HG03342 (cell line): ENCODE data around the gene PROSER3.

Experiments used
- ATAC-seq: cut with Tn5 transposase; IDR thresholded peaks from one replicate; pipeline ENCODE4 v1.9.1; 2021; ENCODE audit warnings: mild to moderate bottlenecking, moderate library complexity; ENCODE audit not compliant: unreplicated experiment

The PROSER3 gene

GRCh38 chr19:35816262-35816661 is 58.3 kb downstream of the PROSER3 start:
- no peak for ATAC-seq

DNA sequence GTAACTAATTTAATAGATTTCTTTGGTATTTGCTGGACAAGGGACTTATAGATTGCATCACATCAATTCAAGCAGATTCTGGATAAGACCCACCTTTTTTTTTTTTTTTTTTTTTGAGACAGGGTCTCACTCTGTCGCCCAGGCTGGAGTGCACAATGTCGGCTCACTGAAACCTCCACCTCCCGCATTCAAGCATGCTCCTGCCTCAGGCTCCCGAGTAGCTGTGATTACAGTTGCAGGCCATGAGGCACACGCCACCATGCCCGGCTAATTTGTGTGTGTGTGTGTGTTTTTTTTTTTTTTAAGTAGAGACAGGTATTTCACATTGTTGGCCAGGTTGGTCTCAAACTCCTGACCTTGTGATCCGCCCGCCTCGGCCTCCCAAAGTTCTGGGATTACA is 58.9 kb downstream of the PROSER3 start:
- no peak for ATAC-seq

DNA sequence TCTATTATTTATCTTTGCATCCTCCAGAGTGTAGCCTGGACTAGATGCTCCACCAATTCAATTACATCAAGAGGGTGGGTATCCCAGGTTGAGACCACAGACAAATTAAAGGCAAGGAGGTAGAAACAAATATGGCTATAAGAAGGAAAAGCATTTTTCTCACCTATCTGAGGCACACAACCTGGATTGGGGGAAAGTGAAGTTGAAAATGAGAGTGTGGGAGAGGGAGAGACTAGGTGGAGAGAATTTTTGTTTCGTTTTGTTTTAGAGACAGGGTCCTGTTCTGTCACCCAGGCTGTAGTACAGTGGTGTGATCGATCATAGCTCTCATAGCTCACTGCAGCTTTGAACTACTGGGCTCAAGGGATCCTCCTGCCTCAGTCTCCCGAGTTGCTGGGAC is 60.5 kb downstream of the PROSER3 start:
- ATAC-seq: no peak
